Fibroblast of pulmonary artery (primary cell): ENCODE measurements around the gene BSDC1.
A peak's percentile ranks its signal among the peaks of the same experiment; 100 is the strongest.

Experiments used
- DNase-seq: peaks from one replicate; pipeline ENCODE4 v3.0.0-alpha.2; 2010; ENCODE audit warnings: low read depth
- H3K4me3 ChIP-seq: replicated peaks from 2 replicates; pipeline ENCODE4 v1.5.1; 2011; ENCODE audit warnings: low read depth, mild to moderate bottlenecking, control low read depth, low read length, moderate library complexity
- TF ChIP-seq, protein P1 (sequence below): IDR thresholded peaks from 2 replicates; pipeline ENCODE4 v1.5.1; 2011; ENCODE audit warnings: mild to moderate bottlenecking, control low read depth, low read length, inconsistent platforms; ENCODE audit errors: missing control alignments

Gene BSDC1

DNA sequence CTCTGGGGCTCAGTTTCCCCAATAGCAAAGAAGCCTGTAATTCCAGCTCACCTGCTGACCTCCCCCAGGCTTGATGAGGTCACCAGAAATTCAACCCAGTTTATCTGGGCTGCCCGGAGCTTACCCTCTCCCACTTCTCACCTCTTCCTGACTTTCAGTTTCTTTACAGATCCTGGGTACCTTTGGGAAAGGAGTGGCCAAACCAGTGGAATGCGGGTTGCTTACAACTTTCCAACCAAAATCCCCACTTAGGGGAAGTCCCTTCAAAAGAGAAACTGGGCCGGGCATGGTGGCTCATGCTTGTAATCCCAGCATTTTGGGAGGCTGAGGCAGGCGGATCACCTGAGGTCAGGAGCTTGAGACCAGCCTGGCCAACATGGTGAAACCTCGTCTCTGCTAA, 52.3 kb downstream of the BSDC1 start:
- H3K4me3 ChIP-seq = no peak overlapping the region
- TF ChIP-seq, protein P1, sequence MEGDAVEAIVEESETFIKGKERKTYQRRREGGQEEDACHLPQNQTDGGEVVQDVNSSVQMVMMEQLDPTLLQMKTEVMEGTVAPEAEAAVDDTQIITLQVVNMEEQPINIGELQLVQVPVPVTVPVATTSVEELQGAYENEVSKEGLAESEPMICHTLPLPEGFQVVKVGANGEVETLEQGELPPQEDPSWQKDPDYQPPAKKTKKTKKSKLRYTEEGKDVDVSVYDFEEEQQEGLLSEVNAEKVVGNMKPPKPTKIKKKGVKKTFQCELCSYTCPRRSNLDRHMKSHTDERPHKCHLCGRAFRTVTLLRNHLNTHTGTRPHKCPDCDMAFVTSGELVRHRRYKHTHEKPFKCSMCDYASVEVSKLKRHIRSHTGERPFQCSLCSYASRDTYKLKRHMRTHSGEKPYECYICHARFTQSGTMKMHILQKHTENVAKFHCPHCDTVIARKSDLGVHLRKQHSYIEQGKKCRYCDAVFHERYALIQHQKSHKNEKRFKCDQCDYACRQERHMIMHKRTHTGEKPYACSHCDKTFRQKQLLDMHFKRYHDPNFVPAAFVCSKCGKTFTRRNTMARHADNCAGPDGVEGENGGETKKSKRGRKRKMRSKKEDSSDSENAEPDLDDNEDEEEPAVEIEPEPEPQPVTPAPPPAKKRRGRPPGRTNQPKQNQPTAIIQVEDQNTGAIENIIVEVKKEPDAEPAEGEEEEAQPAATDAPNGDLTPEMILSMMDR = no peak

GRCh38 chr1:32341186-32341757, 53.0 kb downstream of the BSDC1 start:
- DNase-seq = no peak
- TF ChIP-seq, protein P1 = no peak

More for the DNA sequence above, 52.3 kb downstream of the BSDC1 start:
- no peak for DNase-seq

GRCh38 chr1:32339363-32339978, 54.8 kb downstream of the BSDC1 start:
- H3K4me3 ChIP-seq = no peak overlapping the region
- peak; percentile 68 for DNase-seq
- TF ChIP-seq, protein P1 = no peak

More at GRCh38 chr1:32341186-32341757, 53.0 kb downstream of the BSDC1 start:
- no peak overlapping the region for H3K4me3 ChIP-seq

DNA sequence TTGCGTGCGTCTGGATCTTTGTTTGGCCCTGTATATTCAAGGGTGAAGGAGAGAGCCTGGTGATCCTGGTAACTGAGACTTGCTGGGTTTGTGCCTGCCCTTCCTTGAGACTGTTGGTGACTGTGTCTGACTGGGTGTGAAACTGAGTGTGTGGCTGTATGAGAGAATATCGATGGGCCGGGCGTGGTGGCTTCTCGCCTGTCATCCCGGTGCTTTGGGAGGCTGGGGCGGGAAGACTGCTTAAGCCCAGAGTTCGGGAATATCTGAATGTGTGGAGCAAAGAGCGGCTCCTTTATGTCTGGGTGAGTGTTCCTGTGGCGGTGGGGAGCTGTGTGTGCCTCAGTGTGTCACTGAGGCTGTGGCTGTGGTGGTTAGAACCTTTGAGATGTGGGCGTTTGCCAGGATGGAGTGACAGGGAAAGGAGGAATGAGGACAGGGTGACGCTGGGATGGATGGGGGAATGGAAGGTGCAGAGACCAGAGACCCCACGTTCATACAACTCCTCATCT, 55.5 kb downstream of the BSDC1 start:
- DNase-seq = no peak
- no peak overlapping the region for H3K4me3 ChIP-seq
- TF ChIP-seq, protein P1 = no peak

- no peak overlapping the region for H3K4me3 ChIP-seq
- DNase-seq = peak; percentile 74
- TF ChIP-seq, protein P1 = no peak
These were observed 56.2 kb downstream of the BSDC1 start for GRCh38 chr1:32337855-32338636.

DNA sequence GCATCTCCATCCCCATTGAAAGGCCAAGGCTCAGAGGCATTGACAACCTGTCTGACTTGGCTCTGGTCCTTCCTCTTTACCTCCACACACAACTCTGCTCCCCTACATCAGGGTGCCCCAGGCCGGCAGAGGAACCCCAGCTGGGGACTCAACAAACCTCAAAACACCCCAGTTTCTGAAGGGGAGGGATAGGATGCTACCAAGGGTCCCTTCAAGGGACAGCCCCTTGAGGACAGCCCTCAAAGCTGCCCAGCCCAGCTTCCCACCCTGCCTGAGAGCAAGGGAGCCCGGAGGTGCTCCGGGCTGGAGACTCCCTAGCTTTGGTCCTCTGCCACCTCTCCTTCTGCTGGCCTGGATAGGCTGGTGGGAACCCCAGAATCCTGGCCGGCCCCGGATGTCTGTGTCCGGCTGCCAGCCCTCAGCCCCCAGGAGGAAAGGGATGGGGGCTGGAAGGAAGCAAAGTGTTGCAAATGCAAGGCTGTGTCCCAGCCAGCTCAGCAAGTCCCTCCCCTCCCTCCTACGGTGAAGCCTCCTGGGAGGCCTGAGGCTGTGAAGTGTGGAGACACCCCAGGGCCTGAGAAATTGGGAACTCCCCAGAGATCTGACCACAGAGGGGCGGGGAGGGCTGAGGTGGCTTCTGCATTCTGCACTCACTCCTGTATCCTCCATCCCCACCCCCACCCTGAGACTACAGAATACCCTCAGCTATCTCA, 57.1 kb downstream of the BSDC1 start:
- TF ChIP-seq, protein P1 = no peak
- peak; percentile 68 for DNase-seq
- H3K4me3 ChIP-seq = no peak overlapping the region
